OCI-LY3 (cell line): ENCODE results near the gene IPO8.

Experiments used
- EZH2phosphoT487 ChIP-seq: fragments of 200-600 bp; shearing (Covaris generic); IDR thresholded peaks from 2 replicates; pipeline ENCODE4 v1.6.1; 2018; ENCODE audit warnings: antibody characterized with exemption, mixed run types, low read depth
- TF ChIP-seq, protein P1 (sequence below): fragments of 200-600, 300-600 bp; sonication (generic); IDR thresholded peaks from 2 replicates; pipeline ENCODE4 v1.5.1; 2014; ENCODE audit warnings: antibody characterized with exemption, low read length, low read depth

DNA sequence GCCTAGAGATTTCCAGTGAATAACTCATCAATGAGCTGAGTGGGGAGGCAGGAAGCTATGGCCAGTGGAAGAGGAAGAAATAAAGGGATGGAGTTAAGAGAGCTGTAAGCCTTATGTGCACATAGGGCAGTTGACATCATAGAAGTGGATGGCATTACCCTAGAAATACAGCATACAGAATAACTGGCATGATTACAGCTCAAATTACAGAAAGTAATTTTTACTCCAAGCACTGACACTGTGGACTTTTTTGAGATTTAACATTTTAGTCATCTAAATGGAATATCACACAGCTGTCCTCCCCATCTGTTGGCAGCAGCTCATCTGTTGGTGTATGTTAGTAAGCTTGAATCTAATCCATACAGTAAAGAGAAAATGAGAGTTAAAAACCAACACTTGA lies 5.4 kb upstream of the IPO8 start:
- TF ChIP-seq, protein P1, sequence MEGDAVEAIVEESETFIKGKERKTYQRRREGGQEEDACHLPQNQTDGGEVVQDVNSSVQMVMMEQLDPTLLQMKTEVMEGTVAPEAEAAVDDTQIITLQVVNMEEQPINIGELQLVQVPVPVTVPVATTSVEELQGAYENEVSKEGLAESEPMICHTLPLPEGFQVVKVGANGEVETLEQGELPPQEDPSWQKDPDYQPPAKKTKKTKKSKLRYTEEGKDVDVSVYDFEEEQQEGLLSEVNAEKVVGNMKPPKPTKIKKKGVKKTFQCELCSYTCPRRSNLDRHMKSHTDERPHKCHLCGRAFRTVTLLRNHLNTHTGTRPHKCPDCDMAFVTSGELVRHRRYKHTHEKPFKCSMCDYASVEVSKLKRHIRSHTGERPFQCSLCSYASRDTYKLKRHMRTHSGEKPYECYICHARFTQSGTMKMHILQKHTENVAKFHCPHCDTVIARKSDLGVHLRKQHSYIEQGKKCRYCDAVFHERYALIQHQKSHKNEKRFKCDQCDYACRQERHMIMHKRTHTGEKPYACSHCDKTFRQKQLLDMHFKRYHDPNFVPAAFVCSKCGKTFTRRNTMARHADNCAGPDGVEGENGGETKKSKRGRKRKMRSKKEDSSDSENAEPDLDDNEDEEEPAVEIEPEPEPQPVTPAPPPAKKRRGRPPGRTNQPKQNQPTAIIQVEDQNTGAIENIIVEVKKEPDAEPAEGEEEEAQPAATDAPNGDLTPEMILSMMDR, result no peak
- no peak for TF ChIP-seq EZH2phosphoT487
